Measurements from ENCODE around the gene ANKRD34C.

DNA sequence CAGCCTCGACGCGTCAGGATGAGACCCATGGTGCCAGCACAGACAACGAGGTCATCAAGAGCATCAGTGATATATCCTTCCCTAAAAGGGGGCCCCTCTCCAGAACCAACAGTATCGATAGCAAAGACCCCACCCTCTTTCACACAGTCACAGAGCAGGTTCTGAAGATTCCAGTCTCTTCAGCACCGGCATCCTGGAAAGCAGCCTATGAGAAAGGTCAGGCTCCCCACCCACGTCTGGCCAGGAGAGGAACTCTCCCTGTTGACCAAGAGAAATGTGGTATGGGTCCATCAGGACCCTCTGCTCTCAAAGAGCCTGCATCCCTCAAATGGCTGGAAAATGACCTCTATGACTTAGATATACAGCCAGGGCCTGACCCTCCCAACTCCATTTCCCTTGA, 11.6 kb downstream of the ANKRD34C start:
- TF ChIP-seq, protein P1, sequence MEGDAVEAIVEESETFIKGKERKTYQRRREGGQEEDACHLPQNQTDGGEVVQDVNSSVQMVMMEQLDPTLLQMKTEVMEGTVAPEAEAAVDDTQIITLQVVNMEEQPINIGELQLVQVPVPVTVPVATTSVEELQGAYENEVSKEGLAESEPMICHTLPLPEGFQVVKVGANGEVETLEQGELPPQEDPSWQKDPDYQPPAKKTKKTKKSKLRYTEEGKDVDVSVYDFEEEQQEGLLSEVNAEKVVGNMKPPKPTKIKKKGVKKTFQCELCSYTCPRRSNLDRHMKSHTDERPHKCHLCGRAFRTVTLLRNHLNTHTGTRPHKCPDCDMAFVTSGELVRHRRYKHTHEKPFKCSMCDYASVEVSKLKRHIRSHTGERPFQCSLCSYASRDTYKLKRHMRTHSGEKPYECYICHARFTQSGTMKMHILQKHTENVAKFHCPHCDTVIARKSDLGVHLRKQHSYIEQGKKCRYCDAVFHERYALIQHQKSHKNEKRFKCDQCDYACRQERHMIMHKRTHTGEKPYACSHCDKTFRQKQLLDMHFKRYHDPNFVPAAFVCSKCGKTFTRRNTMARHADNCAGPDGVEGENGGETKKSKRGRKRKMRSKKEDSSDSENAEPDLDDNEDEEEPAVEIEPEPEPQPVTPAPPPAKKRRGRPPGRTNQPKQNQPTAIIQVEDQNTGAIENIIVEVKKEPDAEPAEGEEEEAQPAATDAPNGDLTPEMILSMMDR (IDR thresholded peaks at IDR 0.05 in 8 of 11, conservative IDR thresholded peaks at IDR 0.05 in 3 of 11), result no peak
- TF ChIP-seq POLR2AphosphoS5 (IDR thresholded peaks at IDR 0.05), result no peak
- no peak for TF ChIP-seq POLR2A (IDR thresholded peaks at IDR 0.05)

All from spleen (tissue), 7 donors.